CD1c-positive myeloid dendritic cell (primary cell): ENCODE results near the gene MYH15.
"Not testable (repeated sequence)": the region's sequence is repeated elsewhere in the genome, so short reads cannot be mapped to it uniquely, and the experiment has no call there.

ENCODE experiments used
- DNase-seq: peaks from one replicate; pipeline ENCODE4 v3.0.0-alpha.2; 2016; ENCODE audit errors: extremely low spot score

The MYH15 gene

GRCh38 chr3:108388136-108389132 is 122.0 kb downstream of the MYH15 start:
- DNase-seq = peak; percentile 46

- DNase-seq = no peak
Measured at GRCh38 chr3:108387063-108387462, 123.3 kb downstream of the MYH15 start.

GRCh38 chr3:108383306-108383705 is 127.1 kb downstream of the MYH15 start:
- no peak for DNase-seq

GRCh38 chr3:108381529-108382140 is 128.8 kb downstream of the MYH15 start:
- DNase-seq = no peak

- DNase-seq = no peak
Measured at GRCh38 chr3:108380128-108380795, 130.1 kb downstream of the MYH15 start.

- DNase-seq = not testable (repeated sequence)
Measured at GRCh38 chr3:108378952-108379342, 131.4 kb downstream of the MYH15 start.

- DNase-seq = no peak
Measured at GRCh38 chr3:108378153-108378951, 132.0 kb downstream of the MYH15 start.

GRCh38 chr3:108377384-108377783 is 133.0 kb downstream of the MYH15 start:
- DNase-seq = no peak

GRCh38 chr3:108376026-108376425 is 134.4 kb downstream of the MYH15 start:
- DNase-seq = no peak

- DNase-seq = no peak
Measured at GRCh38 chr3:108359011-108359410, 151.4 kb downstream of the MYH15 start.

- DNase-seq = no peak
Measured at GRCh38 chr3:108357042-108357441, 153.4 kb downstream of the MYH15 start.

GRCh38 chr3:108354562-108354961 is 155.8 kb downstream of the MYH15 start:
- DNase-seq = no peak

GRCh38 chr3:108352176-108352575 is 158.2 kb downstream of the MYH15 start:
- no peak for DNase-seq

GRCh38 chr3:108346301-108347227 is 163.8 kb downstream of the MYH15 start:
- no peak for DNase-seq

- DNase-seq = no peak
Measured at GRCh38 chr3:108345492-108346205, 164.7 kb downstream of the MYH15 start.

GRCh38 chr3:108343491-108343890 is 166.9 kb downstream of the MYH15 start:
- DNase-seq = no peak

- DNase-seq = no peak
Measured at GRCh38 chr3:108342837-108343486, 167.4 kb downstream of the MYH15 start.

- DNase-seq = no peak
Measured at GRCh38 chr3:108341911-108342310, 168.5 kb downstream of the MYH15 start.

GRCh38 chr3:108338901-108339545 is 171.4 kb downstream of the MYH15 start:
- DNase-seq = no peak
